ENCODE results near the gene SIAH2.
"Not testable (repeated sequence)": the region's sequence is repeated elsewhere in the genome, so short reads cannot be mapped to it uniquely, and the experiment has no call there.

Gene SIAH2, protein sequence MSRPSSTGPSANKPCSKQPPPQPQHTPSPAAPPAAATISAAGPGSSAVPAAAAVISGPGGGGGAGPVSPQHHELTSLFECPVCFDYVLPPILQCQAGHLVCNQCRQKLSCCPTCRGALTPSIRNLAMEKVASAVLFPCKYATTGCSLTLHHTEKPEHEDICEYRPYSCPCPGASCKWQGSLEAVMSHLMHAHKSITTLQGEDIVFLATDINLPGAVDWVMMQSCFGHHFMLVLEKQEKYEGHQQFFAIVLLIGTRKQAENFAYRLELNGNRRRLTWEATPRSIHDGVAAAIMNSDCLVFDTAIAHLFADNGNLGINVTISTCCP

DNA sequence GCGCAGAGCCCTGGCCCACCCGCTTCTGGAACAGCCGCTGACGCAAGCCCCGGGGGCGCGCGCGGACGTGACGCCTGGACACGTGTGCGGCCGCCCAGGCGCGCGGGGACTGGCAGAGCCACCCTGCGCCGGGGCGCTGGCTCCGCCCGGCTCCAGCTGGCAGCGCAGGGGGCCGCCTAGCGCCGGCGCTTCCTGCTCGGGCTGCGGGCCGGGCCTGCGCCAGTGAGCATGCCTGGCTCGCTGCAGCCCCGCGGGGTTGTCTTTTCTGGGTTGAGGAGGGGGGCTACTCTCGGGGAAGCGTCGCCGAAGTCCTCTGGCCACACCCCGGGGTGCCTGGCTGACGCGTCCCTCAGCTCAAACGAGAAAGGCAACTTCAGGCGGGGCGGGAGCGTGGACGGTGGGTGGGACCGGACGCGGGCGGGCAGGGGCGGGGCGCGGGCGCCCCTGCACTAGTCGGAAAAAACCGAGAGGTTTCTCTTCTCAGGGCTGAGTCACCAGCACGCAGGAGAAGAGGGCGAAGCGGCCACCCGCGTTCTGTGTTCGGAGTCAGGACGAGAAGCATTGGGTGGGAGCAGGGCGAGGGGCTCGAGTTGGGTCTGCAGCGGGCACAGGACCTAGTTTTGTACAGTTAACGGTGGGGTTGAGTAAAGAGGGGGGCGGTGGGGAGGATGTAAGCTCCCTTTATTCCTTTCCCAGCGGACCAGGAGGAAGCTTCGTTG is at the start of gene SIAH2:
Gene SIAH2 (minus strand): TSS at position 48 of the 719 bp plus-strand sequence. CDS start 320 bp downstream, outside the sequence.
- peak; percentile 94 for DNase-seq

DNA sequence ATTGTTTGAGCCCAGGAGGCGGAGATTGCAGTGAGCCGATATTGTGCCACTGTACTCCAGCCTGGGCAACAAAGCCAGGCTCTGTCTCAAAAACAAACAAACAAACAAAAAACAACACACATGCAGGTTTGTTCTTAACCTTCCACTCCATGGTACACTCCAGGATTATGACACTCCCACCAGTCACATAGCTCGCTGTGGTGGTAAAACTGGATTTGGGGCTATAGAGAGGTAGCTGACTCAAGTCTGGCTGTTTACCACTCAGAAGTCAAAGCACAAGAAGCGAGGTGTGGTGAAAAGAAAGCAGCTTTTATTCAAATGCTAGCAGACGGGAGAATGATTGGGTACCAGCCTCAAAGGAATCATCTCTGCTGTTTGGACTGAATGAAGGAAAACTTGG is 49.0 kb upstream of the SIAH2 start:
- DNase-seq, result no peak

DNA sequence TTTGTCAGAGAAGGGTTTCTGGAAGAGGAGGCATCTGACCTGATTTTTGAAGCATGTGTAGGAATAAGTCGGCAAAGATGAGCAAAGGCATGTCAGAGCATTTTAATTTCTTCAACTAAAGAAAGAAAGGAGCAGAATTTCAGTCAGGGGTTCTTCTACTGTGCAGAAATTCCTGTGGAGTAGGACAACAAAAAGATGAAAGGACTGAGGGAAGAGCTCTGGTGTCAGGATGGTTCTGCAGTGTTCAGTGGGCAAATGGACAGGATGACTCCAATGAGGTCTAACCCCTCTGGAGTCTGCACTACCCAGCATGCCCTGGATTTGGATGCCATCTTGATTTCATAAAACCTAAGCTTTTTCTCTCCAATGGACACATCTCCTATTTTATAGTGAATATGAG is 47.7 kb upstream of the SIAH2 start:
- no peak for DNase-seq

DNA sequence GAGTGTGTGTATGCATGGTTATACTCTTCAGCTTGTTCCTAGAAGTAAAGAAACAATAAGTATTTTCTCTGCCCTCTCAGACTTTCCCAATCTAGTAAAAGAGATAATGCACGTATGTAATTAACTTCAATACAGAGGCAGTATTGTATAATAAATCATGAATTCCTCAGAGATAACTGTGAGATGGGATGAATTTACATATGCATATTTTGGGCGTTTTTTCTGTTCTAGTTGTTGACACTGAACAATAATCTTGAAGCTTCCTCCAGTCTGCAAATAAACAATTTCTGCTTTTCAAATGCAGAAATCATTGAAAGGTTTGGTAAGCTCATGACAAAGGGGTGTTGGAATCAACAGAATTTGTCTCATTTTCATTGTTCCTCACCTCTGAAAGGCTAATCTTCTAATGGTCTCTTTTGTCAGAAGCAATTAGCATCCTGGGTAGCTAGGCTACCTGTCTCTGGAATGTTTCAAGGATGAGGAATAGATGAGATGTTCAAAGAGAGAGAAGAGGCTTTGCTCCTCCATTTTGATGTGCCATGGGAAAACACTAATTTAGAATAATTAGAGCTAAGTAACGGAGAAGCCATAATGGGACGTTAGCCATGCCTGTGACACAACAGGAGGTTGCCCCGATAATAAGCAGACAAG is 43.3 kb upstream of the SIAH2 start:
- no peak for DNase-seq

DNA sequence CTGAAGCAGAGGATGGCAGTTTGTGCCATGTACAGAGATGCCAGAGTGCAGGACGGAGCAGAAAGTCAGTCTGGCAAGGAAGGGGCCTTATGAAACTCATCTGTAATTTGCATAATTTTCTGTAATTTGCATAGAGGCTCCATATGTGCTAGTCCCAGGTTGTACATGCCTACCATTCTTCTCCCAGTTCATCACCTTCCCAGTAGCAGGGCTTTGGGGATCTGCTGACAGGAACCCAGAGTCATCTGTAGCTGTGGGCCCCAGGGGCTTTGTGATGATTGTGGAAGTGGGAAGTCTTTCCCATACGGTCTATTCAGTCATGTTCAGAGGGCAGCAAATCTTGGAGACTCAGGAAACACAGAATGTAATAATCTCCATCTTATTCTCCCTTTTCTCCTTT is 42.4 kb upstream of the SIAH2 start:
- no peak for DNase-seq

DNA sequence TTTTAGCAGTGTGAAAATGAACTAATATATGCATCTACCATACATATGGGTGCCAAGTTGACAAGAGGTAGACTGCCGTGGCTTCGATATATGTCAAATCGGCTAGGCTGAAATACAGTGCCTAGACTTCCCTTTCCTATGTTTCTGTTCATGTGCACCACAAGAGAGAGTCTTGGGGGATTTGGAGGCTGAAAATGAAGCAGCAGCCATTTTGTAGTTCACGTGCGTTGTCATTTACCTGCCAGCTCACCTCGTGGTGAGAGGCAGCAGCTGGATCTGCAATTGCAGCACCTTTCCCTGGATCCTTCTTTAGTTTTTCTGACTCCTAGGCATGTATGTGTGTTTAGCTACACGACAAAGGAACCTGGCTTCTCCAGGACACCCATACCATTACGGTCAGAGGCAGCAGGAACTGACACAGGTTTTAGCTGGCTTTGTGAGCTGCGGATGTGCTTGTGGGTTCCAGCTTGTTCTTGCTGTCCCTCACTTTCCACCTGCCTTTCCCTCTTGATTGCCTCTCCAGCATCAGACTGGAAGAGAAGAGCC is 40.5 kb upstream of the SIAH2 start:
- no peak for DNase-seq

DNA sequence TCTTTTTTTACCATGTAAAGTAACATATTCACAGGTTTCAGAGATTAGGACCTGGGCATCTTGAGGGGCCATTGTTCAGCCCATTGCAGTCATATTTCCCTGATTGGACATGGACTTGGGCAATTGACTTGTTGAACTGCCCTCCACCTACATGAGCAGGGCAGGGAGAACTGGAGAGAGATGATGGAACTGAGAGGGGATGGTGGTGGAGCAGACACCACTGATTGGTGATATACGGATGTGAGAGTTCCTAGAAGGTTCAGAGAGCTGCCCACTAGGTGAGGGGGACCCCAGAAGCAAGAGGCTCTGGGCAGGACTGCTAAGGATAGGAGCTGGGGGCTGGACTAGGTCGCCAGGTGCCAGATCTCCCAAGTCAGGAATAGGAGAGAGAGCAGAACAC is 37.8 kb upstream of the SIAH2 start:
- no peak for DNase-seq

DNA sequence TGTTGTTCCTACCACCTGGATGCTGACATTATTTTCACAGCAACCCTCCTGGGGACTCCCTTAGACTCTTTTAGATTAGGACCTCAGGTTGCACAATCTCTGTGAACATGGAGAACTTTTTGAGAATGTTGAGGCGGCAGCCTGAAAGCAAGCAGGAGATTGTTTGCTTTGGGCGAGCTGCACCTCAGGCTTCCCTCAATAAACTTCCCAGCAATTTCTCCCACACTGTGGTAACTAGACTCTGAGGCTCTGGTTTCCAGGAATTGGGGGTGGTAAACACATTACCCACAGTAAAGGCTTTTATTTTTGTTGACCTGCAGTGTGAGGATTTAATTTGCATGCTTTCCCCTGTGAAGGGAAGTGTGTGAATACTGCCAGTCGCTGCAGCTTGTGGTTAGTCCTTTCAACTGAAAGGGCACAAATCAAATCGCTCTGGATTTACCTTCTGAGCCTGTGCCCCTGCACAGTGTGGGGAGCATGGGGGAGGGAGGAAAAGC is 35.2 kb upstream of the SIAH2 start:
- DNase-seq, result no peak

DNA sequence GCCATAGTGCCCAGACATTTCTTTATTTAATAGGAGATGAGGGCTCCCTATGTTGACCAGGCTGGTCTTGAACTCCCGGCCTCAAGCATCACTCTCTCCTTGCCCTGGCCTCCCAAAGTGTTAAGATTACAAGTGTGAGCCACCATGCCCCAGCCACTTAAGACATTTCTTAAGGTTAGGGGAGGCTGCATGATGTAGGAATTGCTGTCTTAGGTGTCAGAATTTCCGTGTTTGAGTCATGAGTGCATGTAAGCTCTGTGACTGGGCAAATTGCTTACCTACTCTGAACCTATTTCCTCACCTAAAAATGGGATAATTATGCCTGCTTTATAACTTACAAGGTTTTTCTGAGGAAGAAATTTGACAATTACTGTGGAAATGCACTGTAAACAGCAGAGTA is 34.2 kb upstream of the SIAH2 start:
- peak; percentile 10 for DNase-seq

DNA sequence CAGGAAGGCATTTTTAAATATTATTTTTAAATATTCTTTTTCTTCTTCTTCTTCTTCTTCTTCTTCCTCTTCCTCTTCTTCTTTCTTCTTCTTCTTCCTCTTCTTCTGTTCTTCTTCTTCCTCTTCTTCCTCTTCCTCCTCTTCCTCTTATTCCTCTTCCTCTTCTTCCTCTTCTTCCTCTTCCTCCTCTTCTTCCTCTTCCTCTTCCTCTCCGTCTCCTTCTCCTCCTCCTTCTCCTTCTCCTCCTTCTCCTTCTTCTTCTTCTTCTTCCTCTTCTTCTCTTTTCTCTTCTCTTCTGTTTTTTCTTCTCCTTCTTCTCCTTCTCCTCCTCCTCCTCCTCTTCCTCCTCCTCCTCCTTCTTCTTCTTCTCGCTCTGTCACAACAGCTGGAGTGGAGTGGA is 33.6 kb upstream of the SIAH2 start:
- not testable (repeated sequence) for DNase-seq

DNA sequence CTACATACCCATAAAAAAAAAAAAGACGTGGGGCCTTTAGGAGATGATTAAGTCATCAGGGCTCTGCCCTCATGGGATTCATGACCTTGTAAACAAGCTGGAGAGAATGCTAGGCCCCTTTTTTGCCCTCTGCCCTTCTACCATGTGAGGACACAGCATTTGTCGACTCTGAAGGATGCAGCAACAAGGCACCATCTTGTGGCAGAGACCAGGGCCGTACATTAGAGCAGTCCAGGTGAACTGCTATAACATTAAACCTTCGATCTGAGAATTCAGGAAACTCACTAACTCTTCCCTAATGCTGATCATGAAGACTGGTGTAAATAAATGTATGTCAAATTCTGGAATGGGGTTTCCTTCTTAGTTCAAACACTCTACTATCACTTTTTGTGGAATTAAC is 30.7 kb upstream of the SIAH2 start:
- no peak for DNase-seq

DNA sequence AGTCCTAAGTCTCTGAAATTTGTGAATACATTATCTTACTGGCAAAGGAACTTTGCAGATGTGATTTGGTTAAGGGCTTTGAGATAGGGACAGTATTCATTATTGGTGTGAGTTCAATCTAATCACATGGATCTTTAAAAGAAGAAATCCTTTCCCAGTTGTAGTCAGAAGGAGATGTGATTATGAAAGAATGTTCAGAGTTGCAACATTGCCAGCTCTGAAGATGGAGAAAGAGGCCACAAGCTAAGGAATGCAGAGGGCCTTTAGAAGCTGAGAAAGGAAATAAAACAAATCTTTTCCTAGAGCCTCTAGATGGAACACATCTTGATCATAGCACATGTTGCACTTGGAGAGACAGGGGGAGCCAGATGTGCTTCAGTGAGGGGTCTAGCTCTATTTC is 27.7 kb upstream of the SIAH2 start:
- no peak for DNase-seq

DNA sequence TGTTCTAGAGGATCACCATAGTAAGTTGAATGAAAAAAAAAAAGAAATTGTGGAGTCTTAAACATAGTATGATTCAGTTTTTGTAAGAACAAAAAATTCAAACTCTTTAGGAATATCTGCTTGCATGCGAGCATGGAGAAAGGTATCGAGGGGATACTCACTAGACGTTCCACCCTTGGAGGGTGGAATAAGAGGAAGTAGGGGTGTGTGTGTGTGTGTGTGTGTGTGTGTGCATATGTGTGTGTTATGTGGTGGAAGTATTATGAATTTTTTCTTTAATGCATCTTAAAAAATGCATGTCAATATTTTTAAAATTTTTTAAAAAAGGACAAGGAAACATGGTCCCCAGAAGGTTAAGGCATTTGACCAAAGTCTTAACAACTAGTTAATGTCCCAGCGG is 26.5 kb upstream of the SIAH2 start:
- no peak for DNase-seq

DNA sequence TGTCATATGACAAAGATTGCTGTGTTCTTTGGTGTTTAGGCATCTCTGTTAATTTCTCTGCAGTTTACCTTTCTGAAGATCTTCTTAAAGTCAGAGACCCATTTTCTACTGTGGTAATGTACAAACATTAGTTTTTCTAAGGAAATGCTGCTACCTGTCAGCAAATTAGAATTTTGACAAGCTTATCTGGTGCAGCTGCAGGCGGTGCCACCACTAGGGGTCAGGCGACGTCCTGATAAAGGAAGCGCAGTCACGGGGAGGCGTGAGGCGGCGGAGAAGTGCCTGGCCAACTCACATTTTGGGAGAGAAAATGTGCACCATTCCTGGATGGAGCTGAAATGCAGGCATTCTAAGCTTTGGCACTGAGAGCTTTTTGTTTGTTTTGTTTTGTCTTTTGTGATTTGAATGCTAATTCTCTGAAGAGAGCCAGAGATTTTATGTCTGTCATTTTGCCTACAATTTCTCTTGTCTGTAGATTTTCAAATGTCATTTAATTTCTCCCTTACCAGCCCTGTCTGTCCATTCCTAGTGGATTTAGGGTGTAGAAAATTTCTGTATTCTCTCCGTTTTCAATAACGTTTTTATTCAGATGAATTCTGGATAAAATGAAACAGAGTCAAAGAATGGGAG is 24.9 kb upstream of the SIAH2 start:
- peak; percentile 87 for DNase-seq

DNA sequence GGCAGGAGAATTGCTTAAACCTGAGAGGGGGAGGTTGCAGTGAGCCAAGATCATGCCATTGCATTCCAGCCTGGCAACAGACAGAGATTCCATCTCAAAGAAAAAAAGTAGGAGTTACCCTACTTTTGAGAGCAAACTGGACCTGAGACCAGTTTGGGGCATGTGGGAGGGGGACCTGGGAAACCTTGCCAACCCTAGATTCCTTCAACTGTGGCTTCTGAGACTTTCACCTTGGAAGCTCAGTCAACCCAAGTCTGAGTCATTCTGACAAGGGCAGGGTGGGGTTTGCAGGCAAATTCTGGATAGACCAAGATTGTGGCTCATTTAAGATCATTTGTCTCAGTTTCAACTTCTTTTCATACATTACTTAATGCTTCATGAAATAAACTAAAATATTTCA is 23.8 kb upstream of the SIAH2 start:
- DNase-seq, result peak; percentile 55

DNA sequence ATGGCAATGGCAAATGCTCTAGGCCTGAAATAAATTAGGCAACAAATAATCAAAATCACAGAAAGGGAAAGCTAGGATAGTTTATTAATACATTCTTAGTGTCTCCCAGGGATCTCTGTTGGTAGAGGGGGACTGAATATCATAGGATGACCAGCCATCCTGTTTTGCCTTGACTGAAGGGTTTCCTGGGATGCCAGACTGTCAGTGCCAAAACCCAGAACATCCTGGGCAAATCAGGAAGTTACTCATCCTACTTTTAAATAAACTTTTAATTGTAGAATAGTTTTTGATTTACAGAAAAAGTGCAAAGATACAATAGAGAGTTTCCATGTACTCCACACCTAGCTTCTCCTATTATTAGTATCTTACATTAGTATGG is 21.8 kb upstream of the SIAH2 start:
- DNase-seq, result no peak

DNA sequence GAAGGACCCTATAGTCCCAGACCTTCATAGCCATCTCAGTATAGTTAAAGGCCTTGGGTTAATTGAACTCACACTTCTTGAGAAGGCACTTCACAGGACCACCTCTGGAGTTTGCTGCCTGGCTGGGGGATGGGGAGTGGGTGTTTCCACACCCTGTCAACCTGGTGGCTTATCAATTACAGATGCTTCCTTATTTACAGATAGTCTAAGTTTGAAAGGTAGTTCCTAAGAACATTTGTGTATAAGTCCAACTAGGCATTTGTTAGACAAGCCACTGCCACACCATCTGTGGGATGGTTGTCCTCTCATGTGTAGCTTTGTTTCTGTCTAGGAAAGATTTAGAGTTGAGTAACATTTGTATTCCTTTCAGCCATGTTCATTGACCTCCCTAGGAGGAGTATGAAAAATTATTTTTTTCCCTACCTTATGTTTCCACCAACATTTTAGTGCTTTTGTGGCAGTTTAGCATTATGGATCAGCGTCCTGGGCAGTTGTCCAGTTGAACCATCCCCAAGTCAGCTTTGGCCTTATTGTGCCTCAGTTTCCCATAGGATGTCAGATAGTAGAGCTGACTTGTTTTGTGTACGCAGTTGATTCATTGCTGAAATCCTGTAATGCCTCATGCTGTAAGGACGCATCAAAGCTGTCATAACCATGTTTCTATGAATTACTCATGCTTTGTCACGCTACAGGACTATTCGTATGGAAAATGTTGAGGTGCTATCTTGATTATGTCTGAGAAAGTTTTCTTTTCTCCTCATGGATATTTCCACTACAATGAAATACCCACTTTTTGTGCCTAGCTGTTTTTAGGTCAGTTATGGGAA is 21.2 kb upstream of the SIAH2 start:
- peak; percentile 35 for DNase-seq

DNA sequence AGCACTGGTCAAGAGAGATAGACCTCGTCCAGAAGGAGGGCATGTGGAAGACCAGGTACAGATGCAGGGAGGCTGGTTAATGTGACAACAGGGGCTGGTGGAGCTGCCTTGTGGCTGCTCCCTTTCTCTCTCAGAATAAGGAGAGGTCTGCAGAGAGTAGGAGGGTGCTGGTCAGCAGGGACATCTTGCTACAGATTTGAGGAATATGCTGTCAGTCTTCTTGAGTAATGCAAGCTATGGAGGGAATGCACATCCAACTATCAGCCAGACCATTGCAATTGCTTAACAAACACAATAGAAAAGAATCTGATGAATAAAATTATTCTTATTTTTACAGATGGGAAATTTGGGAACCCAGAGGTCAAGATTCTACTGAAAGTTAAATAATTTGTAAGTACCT is 20.3 kb upstream of the SIAH2 start:
- no peak for DNase-seq

DNA sequence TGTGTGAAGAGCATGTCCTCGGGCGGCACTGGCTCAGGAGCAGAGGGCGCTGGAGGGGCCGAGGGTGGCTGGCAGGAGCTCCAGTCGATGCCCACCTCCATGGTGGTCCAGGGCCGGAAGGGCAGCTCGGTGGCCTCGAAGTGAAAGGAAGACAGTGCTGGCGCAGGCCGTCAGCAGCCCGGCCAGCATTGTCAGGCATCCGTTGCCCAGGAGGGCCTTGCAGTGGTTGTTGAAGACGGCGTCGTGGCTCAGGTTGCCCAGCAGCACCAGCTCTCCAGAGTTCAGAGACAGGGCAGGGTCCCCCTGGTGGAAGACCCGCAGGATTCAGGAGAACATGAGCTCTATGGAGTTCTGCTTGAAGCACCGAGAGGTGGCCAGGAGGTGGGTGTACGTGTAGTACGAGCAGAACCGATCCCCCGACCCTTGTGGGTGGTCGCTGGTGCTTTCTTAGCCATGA is 16.5 kb upstream of the SIAH2 start:
- no peak for DNase-seq

DNA sequence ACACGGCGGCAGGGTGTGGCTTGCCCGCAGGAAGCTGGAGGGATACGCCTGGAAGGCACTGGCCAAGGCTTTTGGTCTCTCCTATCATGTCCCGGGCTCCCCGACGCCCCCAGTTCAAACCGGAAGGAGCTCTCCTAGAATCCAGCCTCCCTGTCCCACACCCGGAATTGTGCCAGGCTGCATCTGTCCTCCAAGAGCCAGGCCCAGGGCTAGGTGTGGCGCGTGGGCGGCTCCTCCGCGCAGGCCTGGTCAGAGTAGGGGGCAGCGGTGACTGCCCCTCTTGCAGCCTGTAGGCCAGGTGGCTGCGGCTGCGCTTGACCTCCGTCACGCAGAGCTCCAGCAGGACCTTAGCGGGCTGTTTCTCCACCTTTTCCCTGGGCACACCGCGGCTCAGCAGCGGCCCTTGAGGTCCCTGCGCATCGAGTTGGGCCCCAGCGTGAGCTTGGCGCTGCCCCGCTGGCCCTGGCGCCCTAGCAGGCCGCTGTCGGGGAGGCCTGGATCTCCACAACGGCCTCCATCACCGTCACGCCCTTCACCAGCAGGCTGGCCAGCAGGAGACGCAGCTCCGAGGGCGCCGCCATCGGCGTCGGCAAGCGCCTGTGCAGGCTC is 15.9 kb upstream of the SIAH2 start:
- DNase-seq, result no peak

DNA sequence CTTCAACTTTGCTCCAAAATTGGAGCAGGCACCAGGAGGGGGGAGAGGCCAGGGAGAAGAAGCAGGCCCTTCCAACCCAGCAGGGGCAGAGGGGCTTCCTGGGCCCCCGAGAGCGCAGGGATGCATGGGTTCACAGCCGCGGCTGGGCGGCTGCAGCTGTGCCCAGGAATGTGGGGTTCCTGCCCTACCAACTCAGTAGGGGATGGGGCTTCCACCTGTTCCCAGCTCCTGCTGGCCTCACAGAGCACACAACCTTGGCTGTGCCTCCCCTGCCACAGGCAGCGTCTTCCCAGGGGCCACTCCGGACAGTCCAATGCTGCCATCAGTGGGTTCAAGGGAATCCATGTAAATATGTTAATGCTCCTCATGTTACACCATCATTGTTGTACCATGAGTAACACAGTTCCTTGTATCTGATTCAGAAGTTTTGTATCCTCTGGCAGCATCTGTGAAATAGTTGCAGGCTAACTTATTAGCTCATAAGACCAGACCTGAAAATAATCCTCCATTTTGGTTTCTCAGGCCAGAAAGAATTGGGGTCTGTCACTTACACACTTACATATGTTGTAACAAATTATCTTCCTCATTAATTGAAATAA is 12.1 kb upstream of the SIAH2 start:
- DNase-seq, result no peak

All from stimulated activated CD4-positive, alpha-beta T cell treated with anti-CD3 and anti-CD28 coated beads, Interleukin-4, amount 100 ng/mL, for 24 hours (primary cell).